Stimulated activated naive CD8-positive, alpha-beta T cell treated with anti-CD3 and anti-CD28 coated beads, Interleukin-15, amount 100 ng/mL, for 72 hours (primary cell): ENCODE measurements around the gene IFFO2.
"Not testable (repeated sequence)": the region's sequence is repeated elsewhere in the genome, so short reads cannot be mapped to it uniquely, and the experiment has no call there.

Experiments
- ATAC-seq: fragments of 150-1000 bp; cut with Tn5 transposase; 2 replicates; pipeline ENCODE4 v1.10.0; 2021; ENCODE audit warnings: mild to moderate bottlenecking, moderate library complexity
- DNase-seq, 2 donors: peaks; one replicate each; pipeline ENCODE4 v3.0.0; 2021 to 2022
- H3K27ac Mint-ChIP-seq, 2 donors: one replicate each; pipeline ENCODE4 v1.8.0; 2022; ENCODE audit warnings: mild to moderate bottlenecking in 2 of 2, mixed read lengths in 2 of 2, moderate library complexity in 2 of 2
- H3K27me3 Mint-ChIP-seq: one replicate; pipeline ENCODE4 v1.8.0; 2022; ENCODE audit warnings: mixed read lengths
- H3K4me1 Mint-ChIP-seq: one replicate; pipeline ENCODE4 v1.8.0; 2022; ENCODE audit warnings: mild to moderate bottlenecking, mixed read lengths
- H3K4me3 Mint-ChIP-seq, 2 donors: one replicate each; pipeline ENCODE4 v1.8.0; 2022; ENCODE audit warnings: mild to moderate bottlenecking in 2 of 2, mixed read lengths in 2 of 2, moderate library complexity in 1 of 2
- H3K9me3 Mint-ChIP-seq, 2 donors: one replicate each; pipeline ENCODE4 v1.8.0; 2022; ENCODE audit warnings: mixed read lengths in 2 of 2

Gene IFFO2

GRCh38 chr1:18907917-18908845 is 48.3 kb downstream of the IFFO2 start:
- DNase-seq, result no peak
- Mint-ChIP-seq H3K9me3 (peaks cover 0 to 17% of the 10 kb centered on the region in 2 donors), H3K27me3 (no peaks in the 10 kb centered on the region), H3K27ac (peak overlapping the region in 1 of 2 donors; percentile 67), H3K4me1 (peaks cover 48% of the 10 kb centered on the region), H3K4me3 (no peak overlapping the region)
- ATAC-seq, result no peak

DNA sequence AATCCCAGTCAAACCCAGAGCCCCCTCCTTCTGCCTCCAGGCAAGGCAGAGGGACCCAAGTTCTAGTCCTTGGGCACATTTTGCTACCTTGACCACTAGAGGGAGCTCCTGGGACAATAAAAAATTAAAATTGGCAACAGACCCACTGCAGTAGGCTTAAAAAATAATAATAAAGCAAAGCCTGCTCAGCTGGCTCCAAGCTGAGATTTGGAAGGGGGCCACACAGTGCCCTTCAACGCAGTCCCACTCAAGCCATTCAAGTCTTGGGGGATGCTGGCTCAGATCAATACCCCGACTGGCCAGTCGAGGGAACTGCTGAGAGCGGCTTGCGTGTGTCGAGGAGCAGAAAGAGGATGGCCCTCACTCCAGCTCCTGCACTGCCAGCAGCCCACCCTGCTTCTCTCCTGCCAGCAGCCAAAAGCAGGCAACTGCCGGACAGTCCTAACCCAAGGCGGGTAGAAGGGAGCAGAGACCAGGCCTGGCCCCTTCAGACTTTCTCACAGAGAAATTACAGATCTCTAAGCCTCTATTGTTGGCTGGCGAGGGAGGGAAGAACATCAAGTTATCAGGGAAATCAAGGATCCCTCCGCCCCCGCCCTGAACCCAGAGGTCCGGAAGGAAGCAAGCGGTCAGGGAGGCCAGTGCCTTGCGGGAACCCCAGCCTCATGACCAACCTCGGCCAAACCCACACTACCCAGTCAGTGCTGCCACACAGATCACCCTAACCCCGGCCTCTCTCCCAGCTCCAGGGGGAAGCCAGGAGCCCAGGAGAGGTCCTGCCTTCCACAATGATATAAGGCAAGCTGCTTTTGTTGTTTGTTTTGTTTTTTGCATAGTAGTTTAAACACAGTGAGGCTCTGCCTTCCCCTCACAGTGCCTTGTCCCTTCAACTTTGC is 49.2 kb downstream of the IFFO2 start:
- H3K27ac Mint-ChIP-seq, result peak overlapping the region in 1 of 2 donors; percentile 80
- ATAC-seq (no peak), DNase-seq (peak; percentile 57 to 63)
- H3K4me1 Mint-ChIP-seq, result peaks cover 45% of the 10 kb centered on the region
- H3K4me3 Mint-ChIP-seq, result no peak overlapping the region
- peaks cover 0 to 17% of the 10 kb centered on the region in 2 donors for H3K9me3 Mint-ChIP-seq
- no peaks in the 10 kb centered on the region for H3K27me3 Mint-ChIP-seq

- Mint-ChIP-seq H3K27me3 (no peaks in the 10 kb centered on the region), H3K4me1 (peaks cover 57% of the 10 kb centered on the region), H3K27ac (peak overlapping the region; percentile 57 to 100), H3K9me3 (no peaks in the 10 kb centered on the region), H3K4me3 (peak overlapping the region; percentile 88 to 100)
- no peak for DNase-seq
- no peak for ATAC-seq
Measured at GRCh38 chr1:18903291-18903756, 53.2 kb downstream of the IFFO2 start.

DNA sequence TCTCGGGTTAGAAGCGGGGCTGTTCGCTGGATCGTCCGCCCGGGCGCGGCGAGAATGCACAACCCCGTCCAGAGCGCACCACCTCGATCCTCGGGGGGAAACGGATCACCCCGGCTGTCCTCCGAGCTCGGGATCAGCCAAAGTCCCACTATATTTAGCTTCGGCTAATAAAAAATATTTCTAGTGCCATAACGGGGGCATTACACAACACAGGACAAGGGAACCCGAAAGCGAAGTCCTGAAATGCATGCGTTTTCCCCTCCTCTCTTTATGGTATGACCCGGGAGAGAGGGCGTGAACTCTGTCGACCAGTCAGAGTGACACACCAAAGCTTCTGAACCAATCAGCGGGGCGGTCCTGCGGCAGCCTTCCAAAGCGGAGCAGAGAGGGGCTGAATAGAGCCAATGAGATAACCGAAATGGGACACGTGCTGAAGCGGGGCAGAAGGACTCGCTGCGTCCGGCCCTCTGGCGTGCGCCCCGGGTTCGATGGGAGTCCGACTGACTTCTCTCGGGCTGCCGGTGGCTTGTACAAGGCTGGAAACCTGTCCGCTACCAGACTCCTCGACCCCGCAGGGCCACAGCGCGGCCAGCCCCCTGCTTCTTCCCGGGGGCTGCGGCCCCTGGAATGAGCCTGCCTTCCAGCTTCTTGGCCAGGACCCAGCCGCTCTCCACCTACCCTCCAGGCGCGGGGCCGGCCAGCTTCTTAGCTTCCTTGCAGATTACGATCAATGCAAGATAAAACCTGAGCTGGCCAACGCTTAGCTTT is 53.8 kb downstream of the IFFO2 start, which contains the start of gene ALDH4A1:
Gene ALDH4A1, minus strand, starts transcription at position 33 of the 768 bp plus-strand sequence. Its CDS starts 32 bp downstream, at position 1.
- H3K27ac Mint-ChIP-seq, result peak within 1 kb of the TSS; percentile 100
- peak; percentile 99 for ATAC-seq
- peak within 1 kb of the TSS; percentile 88 to 100 for H3K4me3 Mint-ChIP-seq
- no peaks in the 10 kb centered on the region for H3K27me3 Mint-ChIP-seq
- H3K4me1 Mint-ChIP-seq, result peaks cover 51% of the 10 kb centered on the region
- H3K9me3 Mint-ChIP-seq, result no peaks in the 10 kb centered on the region
- peak; percentile 91 to 96 for DNase-seq

GRCh38 chr1:18901952-18902522 is 54.4 kb downstream of the IFFO2 start:
- DNase-seq (no peak), ATAC-seq (peak; percentile 1)
- Mint-ChIP-seq H3K9me3 (no peaks in the 10 kb centered on the region), H3K27ac (peak overlapping the region; percentile 86 to 100), H3K4me1 (peaks cover 48% of the 10 kb centered on the region), H3K27me3 (no peaks in the 10 kb centered on the region), H3K4me3 (peak overlapping the region; percentile 88 to 100)

GRCh38 chr1:18901147-18901951 is 55.1 kb downstream of the IFFO2 start:
- Mint-ChIP-seq H3K27ac (peak overlapping the region in 1 of 2 donors; percentile 86), H3K9me3 (no peaks in the 10 kb centered on the region), H3K4me1 (peaks cover 42% of the 10 kb centered on the region), H3K4me3 (peak overlapping the region; percentile 88 to 100), H3K27me3 (no peaks in the 10 kb centered on the region)
- ATAC-seq (no peak), DNase-seq (no peak)

- peaks cover 42% of the 10 kb centered on the region for H3K4me1 Mint-ChIP-seq
- no peak overlapping the region for H3K27ac Mint-ChIP-seq
- no peaks in the 10 kb centered on the region for H3K9me3 Mint-ChIP-seq
- peak overlapping the region; percentile 17 to 48 for H3K4me3 Mint-ChIP-seq
- ATAC-seq (peak; percentile 27), DNase-seq (peak in 1 of 2 donors; percentile 53)
- no peaks in the 10 kb centered on the region for H3K27me3 Mint-ChIP-seq
Measured at GRCh38 chr1:18900303-18900841, 56.1 kb downstream of the IFFO2 start.

DNA sequence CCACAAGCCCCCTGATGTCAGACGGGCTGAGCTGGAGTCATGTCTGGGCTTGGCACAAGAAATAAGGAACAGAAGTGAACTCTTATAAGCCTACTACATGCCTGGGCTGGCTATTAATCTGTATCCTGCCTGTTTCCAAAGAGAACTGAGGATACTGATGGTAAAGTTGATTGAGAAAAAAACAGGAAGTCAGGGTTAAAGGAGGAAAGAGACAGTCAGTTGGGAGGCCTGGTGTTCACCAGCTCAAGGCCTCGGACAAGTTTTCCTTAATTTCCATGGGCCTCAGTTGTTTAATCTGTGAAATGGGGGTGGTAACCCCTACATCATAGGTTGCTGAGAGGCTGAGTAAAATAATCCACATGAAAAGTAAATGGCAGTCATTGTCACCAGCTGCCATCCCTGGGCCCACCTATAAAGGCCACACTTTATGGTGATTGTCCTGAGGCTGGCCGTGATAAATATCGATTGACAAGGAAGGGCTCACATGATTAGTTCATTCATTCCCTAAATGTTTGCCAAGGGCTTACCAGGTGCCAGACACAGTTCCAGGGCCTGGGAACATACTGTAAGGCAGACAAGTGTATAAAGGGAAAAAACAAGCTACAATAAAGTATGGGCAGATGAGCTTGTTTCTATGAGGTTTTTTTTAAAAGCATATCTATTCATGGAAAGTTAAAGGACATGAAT is 57.0 kb downstream of the IFFO2 start:
- DNase-seq (no peak), ATAC-seq (no peak)
- Mint-ChIP-seq H3K4me3 (no peak overlapping the region), H3K27me3 (no peaks in the 10 kb centered on the region), H3K27ac (no peak overlapping the region), H3K9me3 (no peaks in the 10 kb centered on the region), H3K4me1 (peaks cover 42% of the 10 kb centered on the region)

GRCh38 chr1:18898567-18898966 is 57.9 kb downstream of the IFFO2 start:
- peak overlapping the region in 1 of 2 donors; percentile 6 for H3K27ac Mint-ChIP-seq

DNA sequence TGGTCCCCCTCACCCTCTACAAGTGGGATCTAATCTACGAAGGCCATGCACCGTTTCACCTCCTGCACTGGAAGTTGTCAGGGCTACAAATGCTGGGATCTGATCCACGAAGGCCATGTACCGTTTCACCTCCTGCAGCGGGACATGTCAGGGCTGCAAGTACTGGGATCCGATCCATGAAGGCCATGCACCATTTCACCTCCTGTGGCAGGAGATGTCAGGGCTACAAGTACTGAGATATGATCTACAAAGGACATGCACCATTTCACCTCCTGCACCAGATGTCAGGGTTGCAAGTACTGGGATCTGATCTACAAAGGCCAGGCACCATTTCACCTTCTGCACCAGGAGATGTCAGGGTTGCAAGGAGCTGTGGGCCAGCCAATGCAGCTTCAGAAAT is 61.2 kb downstream of the IFFO2 start:
- DNase-seq (no peak), ATAC-seq (no peak)
- no peak overlapping the region for H3K27ac Mint-ChIP-seq
- no peak overlapping the region for H3K4me3 Mint-ChIP-seq
- no peaks in the 10 kb centered on the region for H3K27me3 Mint-ChIP-seq
- peaks cover 7% of the 10 kb centered on the region for H3K4me1 Mint-ChIP-seq
- H3K9me3 Mint-ChIP-seq, result no peaks in the 10 kb centered on the region

More at GRCh38 chr1:18898567-18898966, 57.9 kb downstream of the IFFO2 start:
- Mint-ChIP-seq H3K27me3 (no peaks in the 10 kb centered on the region), H3K4me3 (no peak overlapping the region), H3K9me3 (no peaks in the 10 kb centered on the region), H3K4me1 (peaks cover 34% of the 10 kb centered on the region)
- DNase-seq, result no peak
- ATAC-seq, result no peak

- H3K27me3 Mint-ChIP-seq, result no peaks in the 10 kb centered on the region
- no peaks in the 10 kb centered on the region for H3K4me1 Mint-ChIP-seq
- H3K9me3 Mint-ChIP-seq, result no peaks in the 10 kb centered on the region
- DNase-seq (no peak), ATAC-seq (no peak)
- no peak overlapping the region for H3K4me3 Mint-ChIP-seq
- no peak overlapping the region for H3K27ac Mint-ChIP-seq
Measured at GRCh38 chr1:18893120-18893519, 63.4 kb downstream of the IFFO2 start.

DNA sequence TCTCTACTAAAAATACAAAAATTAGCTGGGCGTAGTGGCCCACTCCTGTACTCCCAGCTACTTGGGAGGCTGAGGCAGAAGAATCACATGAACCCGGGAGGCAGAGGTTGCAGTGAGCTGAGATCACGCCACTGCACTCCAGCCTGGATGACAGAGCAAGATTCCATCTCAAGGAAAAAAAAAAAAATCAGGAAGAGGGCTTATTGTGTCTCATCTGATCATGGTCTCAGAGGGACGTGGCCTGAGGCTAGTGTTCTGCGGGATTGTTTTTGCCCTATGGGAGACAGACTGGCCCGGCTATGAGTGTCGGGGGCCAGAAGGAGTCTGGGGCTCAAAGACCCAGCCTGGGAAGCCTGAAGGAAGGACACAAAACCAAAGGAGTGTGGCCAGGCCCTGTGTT is 64.6 kb downstream of the IFFO2 start:
- not testable (repeated sequence) for H3K9me3 Mint-ChIP-seq, H3K4me1 Mint-ChIP-seq, DNase-seq, H3K4me3 Mint-ChIP-seq, H3K27me3 Mint-ChIP-seq, ATAC-seq
- peak overlapping the region in 1 of 2 donors; percentile 88 for H3K27ac Mint-ChIP-seq

GRCh38 chr1:18891426-18891780 is 65.1 kb downstream of the IFFO2 start:
- no peaks in the 10 kb centered on the region for H3K4me1 Mint-ChIP-seq
- no peaks in the 10 kb centered on the region for H3K9me3 Mint-ChIP-seq
- no peaks in the 10 kb centered on the region for H3K27me3 Mint-ChIP-seq
- no peak for DNase-seq
- H3K27ac Mint-ChIP-seq, result no peak overlapping the region
- no peak overlapping the region for H3K4me3 Mint-ChIP-seq
- no peak for ATAC-seq
